K562 (cell line): ENCODE results near the gene MCCD1. TPM values are rescaled to one million over a fixed set of nuclear protein-coding genes. Genes with fewer than 3 reads are reported as not detected.

ENCODE experiments used
- ADNP ChIP-seq: fragments of 200-800 bp; sonication (Bioruptor generic); IDR thresholded peaks from 2 replicates; pipeline ENCODE4 v1.6.1; 2016; ENCODE audit warnings: missing genetic modification characterization, missing compliant biosample characterization
- CEBPG ChIP-seq, 3 experiments: fragments of 200-800 bp in 1 of 3; sonication (Bioruptor generic) in 1 of 3; sonication (generic) in 1 of 3; formaldehyde crosslinking in 1 of 3; IDR thresholded peaks in 2 of 3; conservative IDR thresholded peaks in 1 of 3; 2 replicates each; pipeline versions ENCODE4 v1.6.1 to v1.8.0; 2016 to 2022; ENCODE audit warnings: missing compliant biosample characterization in 2 of 3, missing genetic modification characterization in 2 of 3, mild to moderate bottlenecking in 1 of 3, missing genetic modification reagents in 1 of 3
- CHD1 ChIP-seq: fragments of 200-600 bp; sonication (generic); IDR thresholded peaks from one replicate; pipeline ENCODE4 v1.6.1; 2012; ENCODE audit warnings: mild to moderate bottlenecking, moderate library complexity, low read length, inconsistent platforms
- CXXC5 ChIP-seq: fragments of 250-450 bp; sonication (Bioruptor Pico); IDR thresholded peaks from 2 replicates; pipeline ENCODE4 v1.8.0; 2022; ENCODE audit warnings: inconsistent platforms, mild to moderate bottlenecking, moderate library complexity
- ERF ChIP-seq: fragments of 450-650 bp; formaldehyde crosslinking; IDR thresholded peaks from 2 replicates; pipeline ENCODE4 v1.4.0; 2020; ENCODE audit warnings: mild to moderate bottlenecking, mixed read lengths
- ID3 ChIP-seq, 2 experiments: fragments of 250-450 bp in 1 of 2; fragments of 450-650 bp in 1 of 2; sonication (Bioruptor Pico) in 1 of 2; IDR thresholded peaks; 2 replicates each; pipeline versions ENCODE4 v1.6.1 to v1.8.0; 2016 to 2021; ENCODE audit warnings: mild to moderate bottlenecking in 2 of 2, moderate library complexity in 2 of 2, missing compliant biosample characterization in 1 of 2, missing genetic modification characterization in 1 of 2
- ILF3 ChIP-seq: fragments of 450-650 bp; IDR thresholded peaks from 2 replicates; pipeline ENCODE4 v1.6.1; 2018; ENCODE audit warnings: antibody characterized with exemption, mild to moderate bottlenecking, moderate library complexity, borderline replicate concordance
- MAX ChIP-seq: sonication (generic); formaldehyde crosslinking; IDR thresholded peaks from 2 replicates; pipeline ENCODE4 v1.9.0; 2022; ENCODE audit warnings: mild to moderate bottlenecking, missing genetic modification reagents
- MGA ChIP-seq: fragments of 450-650 bp; IDR thresholded peaks from 2 replicates; pipeline ENCODE4 v1.6.1; 2016; ENCODE audit warnings: mild to moderate bottlenecking, moderate library complexity
- NFRKB ChIP-seq: fragments of 450-650 bp; IDR thresholded peaks from 2 replicates; pipeline ENCODE4 v1.6.1; 2016; ENCODE audit warnings: low read depth
- SUPT5H ChIP-seq: fragments of 450-650 bp; IDR thresholded peaks from 2 replicates; pipeline ENCODE4 v1.6.1; 2016
- TBP ChIP-seq: optimal IDR thresholded peaks from 2 replicates; pipeline ENCODE3; 2011; ENCODE audit warnings: low read depth, low read length, improper control_type of control experiment
- TCF15 ChIP-seq: fragments of 250-450 bp; sonication (Bioruptor Pico); IDR thresholded peaks from 2 replicates; pipeline ENCODE4 v1.8.0; 2022; ENCODE audit warnings: moderate library complexity, mild to moderate bottlenecking, inconsistent platforms
- ZNF785 ChIP-seq: fragments of 250-450 bp; sonication (Bioruptor Pico); IDR thresholded peaks from 2 replicates; pipeline ENCODE4 v1.4.0; 2020; ENCODE audit warnings: mild to moderate bottlenecking
- polyA plus RNA-seq, 8 experiments: library from polyadenylated mRNA; depleted of rRNA in 4 of 8; stranded (reverse) in 5 of 8; unstranded in 3 of 8; fragments of >200 nt; fragmentation: Nextera tagmentation in 2 of 8; fragmentation: Illumina TruSeq in 1 of 8; extraction: Ambion mirVana in 2 of 8; extraction: Trizol in 1 of 8; gene quantifications; 2 replicates each; pipeline versions ENCODE4 v1.2.1 to v1.2.3, GENCODE V29; 2011 to 2014; ENCODE audit warnings: inconsistent platforms in 1 of 8, missing spikeins in 1 of 8
- total RNA-seq, 7 experiments: library from RNA; depleted of rRNA in 6 of 7; stranded (reverse); fragments of >200 nt in 6 of 7; fragmentation: Illumina TruSeq in 2 of 7; extraction: Trizol in 2 of 7; gene quantifications; 2 replicates each; pipeline versions ENCODE4 v1.2.1 to v1.2.3, GENCODE V29; 2011 to 2021; ENCODE audit warnings: low replicate concordance in 1 of 7

MCCD1 gene
- total and polyA plus RNA-seq, 9 of the 15 experiments (the other 6 are each of a cell fraction or from before 2014, with no cell fraction given) = not detected

- TF ChIP-seq MGA = peak; percentile 74
- TF ChIP-seq CEBPG (CRISPR knock-in tag; IDR thresholded peaks at IDR 0.05) = peak; percentile 53
- TF ChIP-seq CEBPG (tag; conservative IDR thresholded peaks at IDR 0.05 in 1 of 2, IDR thresholded peaks at IDR 0.05 in 1 of 2) = no peak
- TF ChIP-seq CHD1 = peak; percentile 52
- peak; percentile 90 for TF ChIP-seq MAX (CRISPR knock-in tag)
- 0 out of 2 replicates have a peak, but pooled peaks have one; percentile 17 for TF ChIP-seq TCF15
- TF ChIP-seq ID3 (CRISPR knock-in tag; IDR thresholded peaks at IDR 0.05) = no peak
- TF ChIP-seq ID3 (tag; IDR thresholded peaks at IDR 0.05) = peak; percentile 79
- no peak for TF ChIP-seq ZNF785
- peak; percentile 30; the same call in 1 of the 2 replicates for TF ChIP-seq NFRKB
- TF ChIP-seq ERF = peak; percentile 90
- peak; percentile 44 for TF ChIP-seq CXXC5 (CRISPR knock-in tag)
- TF ChIP-seq TBP = no peak
- peak; percentile 12 for TF ChIP-seq SUPT5H
- TF ChIP-seq ILF3 = no peak
- no peak for TF ChIP-seq ADNP (tag)
Measured at GRCh38 chr6:31547727-31548543, 19.2 kb downstream of the MCCD1 start (continued).
